ENCODE data around the gene MMGT1. TPM values are rescaled to one million over a fixed set of nuclear protein-coding genes. Genes with fewer than 3 reads are reported as not detected.

MMGT1 gene
- total RNA-seq, 1 experiment from 2014 or later, result 25.8 TPM

Other genes starting within 250 kb of the MMGT1 start
- not detected in 2 replicates for gene CT45A3, start 205.8 kb downstream of the MMGT1 start, total RNA-seq (2021)
- gene CT45A5, start 188.5 kb downstream of the MMGT1 start, total RNA-seq (2021), result not detected in 2 replicates
- not detected in 2 replicates for gene CT45A6, start 171.2 kb downstream of the MMGT1 start, total RNA-seq (2021)
- not detected in 2 replicates for gene CT45A2, start 154.0 kb downstream of the MMGT1 start, total RNA-seq (2021)
- gene CT45A7, start 136.7 kb downstream of the MMGT1 start, total RNA-seq (2021), result not detected in 2 replicates
- gene CT45A8, start 119.5 kb downstream of the MMGT1 start, total RNA-seq (2021), result not detected in 2 replicates
- gene CT45A9, start 102.2 kb downstream of the MMGT1 start, total RNA-seq (2021), result not detected in 2 replicates
- gene CT45A10, start 80.5 kb downstream of the MMGT1 start, total RNA-seq (2021), result not detected in 2 replicates
- gene SAGE1, start 80.3 kb downstream of the MMGT1 start, total RNA-seq (2021), result not detected in 2 replicates
- 13.0 and 14.3 TPM in 2 replicates for gene SLC9A6, start 11.4 kb upstream of the MMGT1 start, total RNA-seq (2021)
- 14.9 and 30.7 TPM in 2 replicates for gene FHL1, start 173.5 kb upstream of the MMGT1 start, total RNA-seq (2021)